OCI-LY7 (cell line): ENCODE measurements around the gene NCAM1. TPM values are rescaled to one million over a fixed set of nuclear protein-coding genes. Genes with fewer than 3 reads are reported as not detected.

ENCODE experiments used
- BruUV-seq: library from RNA; stranded (reverse); fragments of 400-500 nt; replicated peaks from 2 replicates; lab custom pipeline; 2021; lab: Mats Ljungman, UMichigan
- CTCF ChIA-PET: fragments of 300-600 bp; sonication (Branson Sonifier 250); formaldehyde crosslinking; loops from one replicate; lab custom pipeline; 2022; ENCODE audit warnings: antibody characterized with exemption; ENCODE audit not compliant: unreplicated experiment; lab: Charles Lee
- POLR2A ChIA-PET: fragments of 300-600 bp; sonication (Branson Sonifier 250); formaldehyde crosslinking; loops from one replicate; lab custom pipeline; 2022; ENCODE audit warnings: antibody characterized with exemption; lab: Charles Lee
- DNase-seq: peaks from one replicate; pipeline ENCODE4 v3.0.0-alpha.2; 2015; ENCODE audit warnings: low spot score
- H2AFZ ChIP-seq: fragments of 200-600 bp; sonication (generic), shearing (Covaris generic); 2 replicates; pipeline ENCODE4 v1.6.1; 2014; ENCODE audit warnings: mild to moderate bottlenecking, antibody characterized with exemption, low read length, moderate library complexity
- H3K27ac ChIP-seq: fragments of 200-600 bp; sonication (generic); 2 replicates; pipeline ENCODE4 v1.5.1; 2014; ENCODE audit warnings: mixed run types, low read depth, mild to moderate bottlenecking, moderate library complexity, low read length, inconsistent platforms; ENCODE audit not compliant: poor library complexity, severe bottlenecking
- H3K36me3 ChIP-seq: fragments of 200-600 bp; sonication (generic); 2 replicates; pipeline ENCODE4 v1.6.1; 2014; ENCODE audit warnings: mild to moderate bottlenecking, antibody characterized with exemption, low read length, moderate library complexity, mixed read lengths; ENCODE audit not compliant: insufficient read depth
- H3K4me1 ChIP-seq: fragments of 200-600 bp; sonication (generic); 2 replicates; pipeline ENCODE4 v1.5.1; 2014; ENCODE audit warnings: mild to moderate bottlenecking, low read length; ENCODE audit not compliant: insufficient read depth, poor library complexity, severe bottlenecking
- H3K4me2 ChIP-seq: fragments of 200-600 bp; sonication (generic); 2 replicates; pipeline ENCODE4 v1.6.1; 2014; ENCODE audit warnings: mild to moderate bottlenecking, low read length
- H3K4me3 ChIP-seq: fragments of 200-600 bp; sonication (generic); 2 replicates; pipeline ENCODE4 v1.5.1; 2014; ENCODE audit warnings: mild to moderate bottlenecking, low read depth, low read length; ENCODE audit not compliant: poor library complexity, severe bottlenecking
- H3K79me2 ChIP-seq: fragments of 200-600 bp; sonication (generic); 2 replicates; pipeline ENCODE4 v1.6.1; 2016; ENCODE audit warnings: low read depth, mild to moderate bottlenecking, low read length, moderate library complexity, mixed read lengths; ENCODE audit not compliant: insufficient read depth
- H3K9me2 ChIP-seq: fragments of 200-600 bp; sonication (generic); 2 replicates; pipeline ENCODE4 v1.6.1; 2016; ENCODE audit warnings: mild to moderate bottlenecking, low read length, mixed read lengths; ENCODE audit not compliant: insufficient read depth
- H3K9me3 ChIP-seq: fragments of 200-600 bp; sonication (generic); 2 replicates; pipeline ENCODE4 v1.6.1; 2014; ENCODE audit warnings: mild to moderate bottlenecking, mixed run types, low read length, mixed read lengths
- H4K20me1 ChIP-seq: fragments of 200-600 bp; sonication (generic); 2 replicates; pipeline ENCODE4 v1.6.1; 2014; ENCODE audit warnings: mild to moderate bottlenecking, antibody characterized with exemption, low read length, moderate library complexity, mixed read lengths; ENCODE audit not compliant: insufficient read depth
- CTCF ChIP-seq: fragments of 200-600 bp; sonication (generic); conservative IDR thresholded peaks from 2 replicates; pipeline ENCODE4 v1.5.1; 2014; ENCODE audit warnings: mild to moderate bottlenecking, antibody characterized with exemption, low read length, moderate library complexity, mixed read lengths
- EZH2phosphoT487 ChIP-seq: fragments of 200-600 bp; sonication (generic); IDR thresholded peaks from 2 replicates; pipeline ENCODE4 v1.6.1; 2018; ENCODE audit warnings: low read depth, borderline replicate concordance, mild to moderate bottlenecking, mixed run types, antibody characterized with exemption, low read length, moderate library complexity, mixed read lengths
- intact Hi-C: fragments of 100-400 bp; cut with micrococcal nuclease; formaldehyde crosslinking; loops from one replicate; pipeline ENCODE4 v1.10.0; 2022; ENCODE audit not compliant: unreplicated experiment
- total RNA-seq, 2 experiments: library from RNA; depleted of rRNA in 1 of 2; stranded (reverse); fragments of >200 nt in 1 of 2; shearing (Covaris generic) in 1 of 2; gene quantifications; 2 replicates each; pipeline ENCODE4 v1.2.3, GENCODE V29; 2014 to 2022

Gene NCAM1
- total RNA-seq, 2 experiments from 2014 or later, result not detected

GRCh38 chr11:113177671-113178070 is 216.5 kb downstream of the NCAM1 start:
- no peak overlapping the region for H3K4me2 ChIP-seq
- ChIA-PET POLR2A (no interaction called here), CTCF (no interaction called here)
- H3K4me1 ChIP-seq, result no peaks in the 10 kb centered on the region
- intact Hi-C loops, result no loop called here
- no peak overlapping the region for H3K4me3 ChIP-seq
- no peaks in the 10 kb centered on the region for H3K9me3 ChIP-seq
- BruUV-seq, result no TSS peak
- H3K27ac ChIP-seq, result no peak overlapping the region
- no peak for DNase-seq
- no peak overlapping the region for H2AFZ ChIP-seq
- no peak for TF ChIP-seq CTCF
- no peak for TF ChIP-seq EZH2phosphoT487
- no peaks in the 10 kb centered on the region for H3K36me3 ChIP-seq
- H3K79me2 ChIP-seq, result no peaks in the 10 kb centered on the region
- no peaks in the 10 kb centered on the region for H3K9me2 ChIP-seq
- H4K20me1 ChIP-seq, result no peaks in the 10 kb centered on the region

- CTCF ChIA-PET, result no interaction called here
- H4K20me1 ChIP-seq, result no peaks in the 10 kb centered on the region
- H3K4me1 ChIP-seq, result no peaks in the 10 kb centered on the region
- no peak overlapping the region for H3K4me2 ChIP-seq
- no peak overlapping the region for H3K27ac ChIP-seq
- no peak overlapping the region for H3K4me3 ChIP-seq
- POLR2A ChIA-PET, result interaction anchor here (0.6 to 1.1 kb wide), 2 partner anchors 10 to 13 kb away, joined by 3 read pairs; no protein-coding TSS in a partner anchor
- TF ChIP-seq CTCF, result no peak
- no peak for TF ChIP-seq EZH2phosphoT487
- BruUV-seq, result no TSS peak
- H3K36me3 ChIP-seq, result no peaks in the 10 kb centered on the region
- intact Hi-C loops, result no loop called here
- no peak overlapping the region for H2AFZ ChIP-seq
- H3K9me2 ChIP-seq, result no peaks in the 10 kb centered on the region
- no peaks in the 10 kb centered on the region for H3K79me2 ChIP-seq
- H3K9me3 ChIP-seq, result no peaks in the 10 kb centered on the region
- DNase-seq, result no peak
These were observed 217.3 kb downstream of the NCAM1 start for GRCh38 chr11:113178381-113179070.

- H3K27ac ChIP-seq, result no peak overlapping the region
- BruUV-seq, result no TSS peak
- intact Hi-C loops, result no loop called here
- H2AFZ ChIP-seq, result no peak overlapping the region
- no peak for TF ChIP-seq EZH2phosphoT487
- TF ChIP-seq CTCF, result no peak
- no peaks in the 10 kb centered on the region for H3K79me2 ChIP-seq
- H3K4me3 ChIP-seq, result no peak overlapping the region
- ChIA-PET POLR2A (interaction anchor here (0.6 to 1.1 kb wide), 2 partner anchors 10 to 13 kb away, joined by 3 read pairs; no protein-coding TSS in a partner anchor), CTCF (no interaction called here)
- no peaks in the 10 kb centered on the region for H3K4me1 ChIP-seq
- no peak overlapping the region for H3K4me2 ChIP-seq
- no peak for DNase-seq
- H3K9me3 ChIP-seq, result no peaks in the 10 kb centered on the region
- no peaks in the 10 kb centered on the region for H4K20me1 ChIP-seq
- no peaks in the 10 kb centered on the region for H3K36me3 ChIP-seq
- no peaks in the 10 kb centered on the region for H3K9me2 ChIP-seq
These were observed 218.0 kb downstream of the NCAM1 start for GRCh38 chr11:113179181-113179704.
